G401.6 (cell line): ENCODE data around the gene NUMA1.

Source experiments
- FAIRE-seq: peaks from 2 replicates; lab custom pipeline; 2012; peaks lifted over from hg19 to GRCh38; lab: Jason Lieb, UNC

Gene NUMA1

GRCh38 chr11:72067676-72068075 is 12.7 kb downstream of the NUMA1 start:
- FAIRE-seq = no peak

- no peak for FAIRE-seq
Measured at GRCh38 chr11:72067266-72067665, 13.1 kb downstream of the NUMA1 start.

- FAIRE-seq = no peak
Measured at GRCh38 chr11:72066855-72067254, 13.5 kb downstream of the NUMA1 start.

GRCh38 chr11:72061739-72062396 is 18.5 kb downstream of the NUMA1 start:
- FAIRE-seq = no peak

- no peak for FAIRE-seq
Measured at GRCh38 chr11:72058416-72059034, 21.8 kb downstream of the NUMA1 start.

- no peak for FAIRE-seq
Measured at GRCh38 chr11:72048766-72049460, 31.4 kb downstream of the NUMA1 start.

- no peak for FAIRE-seq
Measured at GRCh38 chr11:72045849-72046248, 34.5 kb downstream of the NUMA1 start.

GRCh38 chr11:72042064-72042745 is 38.1 kb downstream of the NUMA1 start:
- no peak for FAIRE-seq

- no peak for FAIRE-seq
Measured at GRCh38 chr11:72041364-72042063, 38.8 kb downstream of the NUMA1 start.

GRCh38 chr11:72040491-72041363 is 39.6 kb downstream of the NUMA1 start:
- no peak for FAIRE-seq

- FAIRE-seq = no peak
Measured at GRCh38 chr11:72039856-72040401, 40.4 kb downstream of the NUMA1 start.

GRCh38 chr11:72039031-72039855 is 41.1 kb downstream of the NUMA1 start:
- FAIRE-seq = no peak

GRCh38 chr11:72038491-72038890 is 41.9 kb downstream of the NUMA1 start:
- FAIRE-seq = no peak

GRCh38 chr11:72037554-72038311 is 42.6 kb downstream of the NUMA1 start:
- no peak for FAIRE-seq

GRCh38 chr11:72036687-72037086 is 43.7 kb downstream of the NUMA1 start:
- FAIRE-seq = no peak

- no peak for FAIRE-seq
Measured at GRCh38 chr11:72030472-72031045, 49.8 kb downstream of the NUMA1 start.

GRCh38 chr11:72026090-72026489 is 54.3 kb downstream of the NUMA1 start:
- no peak for FAIRE-seq

GRCh38 chr11:72024069-72024754 is 56.1 kb downstream of the NUMA1 start:
- FAIRE-seq = no peak
